Kasumi-1 (cell line): ENCODE data around the gene SGSH.

ENCODE experiments used
- DNase-seq, 2 experiments: peaks; one replicate each; lab custom pipeline; 2025; lab: John Stamatoyannopoulos, UW

SGSH gene

DNA sequence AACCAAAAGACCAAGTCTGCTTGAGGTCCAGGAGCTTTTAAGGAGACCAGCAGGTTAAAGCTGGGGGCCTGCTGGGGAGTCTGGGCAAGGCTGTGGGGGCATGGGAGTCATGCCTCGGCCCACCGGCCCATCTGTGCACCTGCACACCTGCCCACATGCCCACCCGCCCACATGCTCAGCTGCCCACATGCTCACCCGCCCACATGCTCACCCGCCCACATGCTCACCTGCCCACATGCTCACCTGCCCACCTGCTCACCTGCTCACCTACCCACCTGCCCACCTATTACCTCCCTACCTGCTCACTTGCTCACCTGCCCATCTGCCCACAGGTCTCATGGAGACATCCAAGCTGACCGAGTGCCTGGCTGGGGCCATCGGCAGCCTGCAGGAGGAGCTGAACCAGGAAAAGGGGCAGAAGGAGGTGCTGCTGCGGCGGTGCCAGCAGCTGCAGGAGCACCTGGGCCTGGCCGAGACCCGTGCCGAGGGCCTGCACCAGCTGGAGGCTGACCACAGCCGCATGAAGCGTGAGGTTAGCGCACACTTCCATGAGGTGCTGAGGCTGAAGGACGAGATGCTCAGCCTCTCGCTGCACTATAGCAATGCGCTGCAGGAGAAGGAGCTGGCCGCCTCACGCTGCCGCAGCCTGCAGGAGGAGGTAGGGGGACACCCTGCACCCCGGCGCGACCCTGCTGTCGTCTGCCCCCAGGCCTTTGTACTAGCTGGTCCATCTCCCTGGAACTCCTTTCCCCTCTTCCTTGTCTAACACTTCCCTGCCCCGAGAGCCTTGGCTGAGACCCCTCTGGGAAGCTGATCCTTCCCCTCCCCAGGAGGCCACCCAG is 36.3 kb downstream of the SGSH start:
- no peak for DNase-seq

DNA sequence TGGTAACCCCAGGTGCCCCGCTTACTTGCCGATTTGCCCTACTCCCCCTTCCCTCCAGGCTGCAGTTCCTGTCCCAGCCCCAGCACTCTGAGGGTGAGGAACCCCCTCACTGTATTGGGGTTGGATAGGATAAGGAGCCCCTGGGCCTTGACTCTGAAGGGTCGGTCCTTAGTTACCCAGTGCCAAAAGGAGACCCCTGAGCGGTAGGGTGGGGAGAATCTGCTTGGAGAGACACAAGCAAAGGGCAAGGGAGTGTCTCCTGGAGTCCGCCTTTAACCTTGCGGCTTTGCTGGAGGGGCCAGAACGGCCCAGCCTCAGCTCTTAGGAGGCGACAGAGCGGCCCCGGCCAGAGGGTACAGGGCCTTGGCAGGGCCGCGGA is 37.3 kb downstream of the SGSH start:
- no peak for DNase-seq

DNA sequence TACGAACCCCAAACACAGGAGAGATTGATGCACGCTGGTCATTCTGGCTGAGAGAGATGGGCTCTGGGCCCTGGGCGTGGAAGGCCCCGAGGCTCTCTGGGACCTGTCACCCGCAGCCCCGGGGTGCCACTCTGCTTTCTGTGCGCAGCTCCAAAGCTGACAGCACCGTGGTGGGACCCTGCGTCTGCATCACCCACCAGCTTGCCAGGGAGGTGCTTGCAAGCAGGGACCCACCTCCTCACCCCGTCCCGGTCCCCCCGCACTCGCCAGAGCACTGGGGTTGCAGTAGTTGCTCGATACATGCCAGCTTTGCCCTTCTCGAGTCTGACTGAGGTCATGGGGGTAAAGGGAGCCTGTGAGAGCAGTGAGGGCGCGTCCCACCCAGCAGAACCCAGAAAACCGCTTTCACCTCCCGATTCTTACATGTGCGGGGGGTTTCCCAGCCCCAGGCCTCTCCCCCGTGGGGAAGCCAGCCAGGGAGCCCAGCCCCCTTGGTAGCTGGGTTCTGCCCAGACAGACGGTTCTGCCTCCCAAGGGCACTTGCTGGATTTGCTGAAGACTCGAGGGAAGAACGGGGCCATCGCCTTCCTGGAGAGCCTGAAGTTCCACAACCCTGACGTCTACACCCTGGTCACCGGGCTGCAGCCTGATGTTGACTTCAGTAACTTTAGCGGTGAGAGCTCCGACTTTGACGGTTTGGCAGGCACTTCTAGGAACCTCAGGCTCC is 37.9 kb downstream of the SGSH start:
- DNase-seq, result no peak

- no peak for DNase-seq
Observed at GRCh38 chr17:80181431-80181830, 38.7 kb downstream of the SGSH start.

GRCh38 chr17:80180192-80180591 is 39.9 kb downstream of the SGSH start:
- no peak for DNase-seq

DNA sequence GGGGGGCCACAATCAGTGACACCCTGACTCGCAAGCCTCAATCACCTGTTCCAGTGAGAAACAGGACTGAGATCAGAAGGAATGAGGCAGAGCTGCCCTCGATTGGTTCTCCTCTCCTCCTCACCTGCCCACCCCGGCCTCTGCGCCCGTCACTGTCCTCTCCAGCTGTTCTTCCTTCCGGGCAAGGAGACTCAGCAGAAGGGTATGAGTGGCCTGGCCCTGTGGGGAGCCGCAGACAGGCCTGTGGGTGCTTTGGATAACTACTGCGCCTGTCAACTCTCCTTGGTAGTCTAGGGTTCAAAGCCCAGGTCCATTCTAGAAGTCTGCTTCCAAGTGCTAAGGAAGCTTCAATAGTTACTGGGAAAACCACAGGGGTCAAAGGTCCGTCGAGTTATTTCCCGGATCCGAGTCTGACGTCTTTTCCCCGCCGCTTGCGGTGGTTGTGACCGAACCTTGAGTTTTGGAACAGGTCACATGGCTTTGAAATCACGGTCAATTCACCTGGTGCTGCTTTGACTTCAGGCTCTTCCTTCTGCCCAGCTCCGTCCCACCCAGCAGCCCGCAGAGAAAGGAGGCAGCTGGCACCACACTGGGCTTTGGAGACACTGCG is 42.0 kb downstream of the SGSH start:
- DNase-seq, result no peak

- no peak for DNase-seq
Observed at GRCh38 chr17:80176757-80177156, 43.4 kb downstream of the SGSH start.

- DNase-seq, result no peak
Observed at GRCh38 chr17:80173916-80174315, 46.2 kb downstream of the SGSH start.

DNA sequence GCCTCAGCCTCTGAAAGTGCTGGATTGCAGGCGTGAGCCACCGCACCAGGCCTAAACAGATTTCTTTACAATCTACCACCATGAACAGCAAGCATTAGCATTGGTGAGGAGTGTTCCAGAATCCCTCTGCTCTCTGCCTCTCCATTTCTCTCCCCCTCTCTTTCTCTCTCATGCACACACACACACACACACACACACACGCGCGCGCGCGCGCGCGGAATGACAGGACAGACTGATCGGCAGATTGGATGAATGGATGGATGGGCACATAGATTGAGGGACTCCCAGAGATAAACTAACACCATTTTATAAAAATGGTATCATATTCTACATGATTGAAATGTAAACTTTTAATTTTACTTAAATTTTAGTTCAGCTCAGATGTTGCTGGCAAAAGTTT is 47.0 kb downstream of the SGSH start:
- DNase-seq, result no peak

- DNase-seq, result no peak
Observed at GRCh38 chr17:80171681-80172080, 48.5 kb downstream of the SGSH start.

- no peak for DNase-seq
Observed at GRCh38 chr17:80169784-80170500, 50.2 kb downstream of the SGSH start, which contains the start of gene CARD14. CARD14 (plus strand) TSS chr17:80170030; CDS start chr17:80181439, 11,409 bp downstream.

DNA sequence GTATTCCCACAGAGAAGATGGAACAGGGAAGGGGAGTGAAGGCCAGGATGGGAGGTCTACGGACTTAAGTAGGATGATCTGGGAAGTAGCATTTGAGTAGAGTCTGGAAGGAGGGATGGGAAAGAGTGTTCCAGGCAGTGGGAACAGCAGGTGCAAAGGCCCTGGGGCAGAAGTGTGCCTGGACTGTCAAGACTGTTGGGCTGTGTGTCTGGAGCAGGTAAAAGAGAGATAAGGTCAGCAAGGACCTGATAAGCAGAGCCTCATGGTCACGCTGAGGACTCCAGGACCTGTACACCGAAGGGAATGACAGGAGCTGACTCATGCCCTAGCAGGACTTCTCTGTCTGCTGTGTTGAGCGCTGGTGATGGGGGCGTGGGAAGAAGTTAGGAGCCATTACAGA is 51.0 kb downstream of the SGSH start:
- no peak for DNase-seq

- no peak for DNase-seq
Observed at GRCh38 chr17:80168371-80168770, 51.8 kb downstream of the SGSH start.

DNA sequence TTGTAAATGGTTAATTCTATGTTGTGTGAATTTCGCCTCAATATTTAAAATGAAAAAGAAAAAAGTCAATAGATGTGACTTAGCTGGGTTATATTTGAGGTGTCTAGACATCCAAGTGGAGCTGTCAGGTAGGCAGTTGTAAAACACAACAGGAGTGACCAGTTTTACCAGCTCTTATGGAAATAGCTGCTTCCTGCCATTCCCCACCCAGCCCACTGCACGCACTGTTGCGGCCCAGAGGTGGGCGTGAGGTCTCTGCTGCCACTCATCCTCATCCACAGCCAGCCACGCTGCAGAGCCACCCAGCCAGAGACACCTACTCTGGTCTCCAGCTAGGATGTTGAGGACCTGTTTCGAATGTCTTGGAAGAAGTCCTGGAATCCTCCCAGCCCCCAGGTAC is 53.7 kb downstream of the SGSH start:
- no peak for DNase-seq

- no peak for DNase-seq
Observed at GRCh38 chr17:80164185-80164584, 55.9 kb downstream of the SGSH start.

DNA sequence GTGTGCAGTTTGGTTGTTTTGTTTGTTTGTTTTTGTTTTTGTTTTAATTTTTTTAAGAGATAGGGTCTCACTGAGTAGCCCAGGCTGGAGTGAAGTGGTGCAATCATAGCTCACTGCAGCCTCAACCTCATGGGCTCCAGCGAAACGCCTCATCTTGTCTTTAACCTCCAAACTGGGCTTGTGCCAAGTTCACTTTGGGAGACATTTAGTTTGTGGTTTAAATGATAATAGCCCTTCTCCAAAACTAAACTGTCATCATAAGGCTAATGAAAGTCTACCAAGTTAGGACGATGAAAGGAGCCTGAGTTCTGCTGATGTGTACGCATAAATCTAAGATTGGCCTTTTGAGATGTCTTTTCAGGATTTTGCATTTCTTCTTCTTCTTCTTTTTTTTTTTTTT is 56.8 kb downstream of the SGSH start:
- no peak for DNase-seq

DNA sequence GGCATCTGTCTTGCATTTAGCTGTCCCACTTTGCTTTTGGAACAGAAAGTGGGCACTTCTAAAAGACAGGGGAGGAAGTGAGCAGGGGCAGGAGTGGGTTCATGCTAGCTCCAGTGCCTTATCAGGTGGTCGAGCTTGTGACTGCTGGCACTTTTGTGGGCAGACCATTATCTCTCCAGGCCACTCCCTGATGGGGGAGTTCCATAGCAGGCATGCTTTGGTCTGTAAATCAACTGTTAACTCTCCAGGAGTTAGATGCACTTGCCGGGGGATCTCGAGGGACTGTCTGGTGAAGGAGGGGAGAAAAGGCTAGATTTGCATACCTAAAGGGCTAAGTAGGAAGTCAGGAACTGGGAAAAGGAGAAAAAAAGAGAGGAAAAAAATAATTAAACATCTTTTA is 59.6 kb downstream of the SGSH start:
- DNase-seq, result no peak
